ENCODE measurements around the gene PAX4. TPM values are rescaled to one million over a fixed set of nuclear protein-coding genes. Genes with fewer than 3 reads are reported as not detected.

The PAX4 gene
- total and polyA plus RNA-seq, 9 of the 15 experiments (the other 6 are each of a cell fraction or from before 2014, with no cell fraction given), result not detected

GRCh38 chr7:127666602-127667001 is 48.7 kb upstream of the PAX4 start:
- H3K4me3 ChIP-seq, result no peak overlapping the region
- no peak for FAIRE-seq
- H2AFZ ChIP-seq (ENCODE audit: low read depth, low read length), result no peak overlapping the region
- peaks cover 98% of the 10 kb centered on the region for H3K79me2 ChIP-seq (ENCODE audit: control insufficient read depth, insufficient read depth, low read length)
- ChIA-PET CTCF (ENCODE audit: low intra/inter-chr PET ratio) (no interaction called here), POLR2A (interaction anchor here (0.6 to 2.6 kb wide), 9 partner anchors 9 to 192 kb away, joined by 3 to 17 read pairs (median 4); partner anchors contain the start of gene SND1)
- no peaks in the 10 kb centered on the region for H3K27me3 ChIP-seq (ENCODE audit: control insufficient read depth in 2 of 2, insufficient read depth in 2 of 2, low read length in 2 of 2)
- intact Hi-C loops (cut with micrococcal nuclease) (no loop called here), in situ Hi-C loops (cut with MboI) (no loop called here)
- no TSS peak for BruUV-seq (replicated peaks)
- H3K4me2 ChIP-seq (ENCODE audit: insufficient read depth, low read length), result no peak overlapping the region
- H3K36me3 ChIP-seq (ENCODE audit: control insufficient read depth, insufficient read depth, low read length), result peaks cover 88% of the 10 kb centered on the region; the same call in 2 of the 3 replicates
- DNase-seq (ENCODE audit: extremely low read depth in 1 of 4, low spot score in 3 of 4), result no peak
- H4K20me1 ChIP-seq (replicated peaks; ENCODE audit: control insufficient read depth, insufficient read depth, low read length), result peaks cover 64% of the 10 kb centered on the region
- no peak overlapping the region for H3K9ac ChIP-seq (ENCODE audit: insufficient read depth in 1 of 2, low read depth in 2 of 2, low read length in 2 of 2)
- TF ChIP-seq NFIC (IDR thresholded peaks at IDR 0.05) (no peak), ZNF174 (CRISPR knock-in tag; IDR thresholded peaks at IDR 0.05) (no peak), ZNF655 (CRISPR knock-in tag; IDR thresholded peaks at IDR 0.05) (no peak), ZBED1 (IDR thresholded peaks at IDR 0.05) (no peak), SRSF1 (IDR thresholded peaks at IDR 0.05; ENCODE audit: low read depth, low read length) (no peak), ZNF239 (CRISPR knock-in tag; IDR thresholded peaks at IDR 0.05) (no peak), E2F3 (CRISPR knock-in tag; IDR thresholded peaks at IDR 0.05) (no peak), ETV6 (IDR thresholded peaks at IDR 0.05; ENCODE audit: borderline replicate concordance in 1 of 2, low read depth in 2 of 2, low read length in 1 of 2) (no peak), ETV6 (CRISPR knock-in tag; IDR thresholded peaks at IDR 0.05; ENCODE audit: borderline replicate concordance) (no peak), ZNF77 (CRISPR knock-in tag; IDR thresholded peaks at IDR 0.05) (no peak), ZNF311 (CRISPR knock-in tag; IDR thresholded peaks at IDR 0.05) (no peak), TGIF2 (CRISPR knock-in tag; IDR thresholded peaks at IDR 0.05) (no peak), NFE2 (IDR thresholded peaks at IDR 0.05; ENCODE audit: low read depth) (no peak)
- no peaks in the 10 kb centered on the region for H3K9me1 ChIP-seq (ENCODE audit: control insufficient read depth, insufficient read depth, low read length)
- no peaks in the 10 kb centered on the region for H3K4me1 ChIP-seq (replicated peaks in 1 of 2; ENCODE audit: control insufficient read depth in 2 of 2, insufficient read depth in 2 of 2, low read length in 2 of 2)
- no peak overlapping the region for H3K27ac ChIP-seq (ENCODE audit: extremely low read depth, low read depth, low read length)
- no peak for ATAC-seq
- WGBS (ENCODE audit: insufficient coverage, low coverage, missing lambda C conversion rate), result 76% methylated on average over 4 of the region's 4 CpGs
- no peaks in the 10 kb centered on the region for H3K9me3 ChIP-seq (replicated peaks; ENCODE audit: control insufficient read depth, insufficient read depth, low read depth, low read length)

All from K562 (cell line).